BJ (cell line): ENCODE data around the gene ACRBP. TPM values are rescaled to one million over a fixed set of nuclear protein-coding genes. Genes with fewer than 3 reads are reported as not detected.
"Not testable (repeated sequence)": the region's sequence is repeated elsewhere in the genome, so short reads cannot be mapped to it uniquely, and the experiment has no call there.

Experiments
- CTCF ChIA-PET: fragments of 350-600 bp; formaldehyde crosslinking; extraction: SDS; loops from one replicate; lab custom pipeline; 2021; ENCODE audit warnings: antibody characterized with exemption, inconsistent platforms; lab: Yijun Ruan, JAX
- POLR2A ChIA-PET: fragments of 300-600 bp; sonication (Branson Sonifier 250); formaldehyde crosslinking; extraction: SDS; loops from one replicate; lab custom pipeline; 2021; ENCODE audit warnings: antibody characterized with exemption; lab: Charles Lee
- DNase-seq: peaks from one replicate; pipeline ENCODE4 v3.0.0-alpha.2; 2011; ENCODE audit warnings: low read depth
- H3K27me3 ChIP-seq: 2 replicates; pipeline ENCODE4 v1.6.0; 2011; ENCODE audit warnings: low read length; ENCODE audit not compliant: control insufficient read depth, insufficient read depth
- H3K36me3 ChIP-seq: 2 replicates; pipeline ENCODE4 v1.5.1; 2011; ENCODE audit warnings: low read length; ENCODE audit not compliant: control insufficient read depth, insufficient read depth
- H3K4me3 ChIP-seq: 2 replicates; pipeline ENCODE4 v1.5.1; 2011; ENCODE audit warnings: low read depth, mild to moderate bottlenecking, control low read depth, low read length
- CTCF ChIP-seq: IDR thresholded peaks from 2 replicates; pipeline ENCODE4 v1.5.1; 2011; ENCODE audit warnings: low read depth, mild to moderate bottlenecking, control low read depth, inconsistent platforms, low read length, moderate library complexity; ENCODE audit not compliant: insufficient read depth
- polyA plus RNA-seq: library from polyadenylated mRNA; depleted of rRNA; stranded (reverse); fragments of >200 nt; gene quantifications from 2 replicates; pipeline ENCODE4 v1.2.3, GENCODE V29; 2011; rRNA removed

Gene ACRBP
- polyA plus RNA-seq, 1 experiment, result 0.40 TPM

- TF ChIP-seq CTCF, result no peak
- Histone ChIP-seq H3K36me3 (peaks cover 47% of the 10 kb centered on the region), H3K27me3 (no peaks in the 10 kb centered on the region), H3K4me3 (no peak overlapping the region)
- DNase-seq, result no peak
- CTCF ChIA-PET, result interaction anchor here (0.6 to 1.7 kb wide), 5 partner anchors 17 to 1506 kb away, joined by 3 to 10 read pairs (median 3); no protein-coding TSS in a partner anchor
- POLR2A ChIA-PET, result interaction anchor here (0.6 to 1.1 kb wide), 3 partner anchors 11 to 163 kb away, joined by 3 to 4 read pairs (median 4); no protein-coding TSS in a partner anchor
These were observed 44.7 kb downstream of the ACRBP start for GRCh38 chr12:6602526-6602925.

GRCh38 chr12:6595673-6596072 is 51.6 kb downstream of the ACRBP start:
- not testable (repeated sequence) for H3K4me3 ChIP-seq, H3K27me3 ChIP-seq, DNase-seq
- peaks cover 60% of the 10 kb centered on the region for H3K36me3 ChIP-seq
- CTCF ChIA-PET, result interaction anchor here (1.1 to 1.5 kb wide), 4 partner anchors 8 to 102 kb away, joined by 3 read pairs; no protein-coding TSS in a partner anchor
- POLR2A ChIA-PET, result interaction anchor here (0.6 kb wide), 1 partner anchor 256 kb away, joined by 3 read pairs; no protein-coding TSS in a partner anchor

GRCh38 chr12:6592087-6592486 is 55.1 kb downstream of the ACRBP start:
- ChIA-PET POLR2A (no interaction called here), CTCF (no interaction called here)
- TF ChIP-seq CTCF, result no peak

More at GRCh38 chr12:6592087-6592486, 55.1 kb downstream of the ACRBP start:
- Histone ChIP-seq H3K27me3 (no peaks in the 10 kb centered on the region), H3K36me3 (peaks cover 45% of the 10 kb centered on the region), H3K4me3 (no peak overlapping the region)
- no peak for DNase-seq

Other genes starting within 250 kb of the ACRBP start
- gene CD27, start 202.5 kb downstream of the ACRBP start, polyA plus RNA-seq, result 0.15 TPM in 1 of 2 replicates, not detected in the other
- gene TAPBPL, start 195.4 kb downstream of the ACRBP start, polyA plus RNA-seq, result 13.6 and 25.8 TPM in 2 replicates
- 12.5 and 23.3 TPM in 2 replicates for gene VAMP1, start 176.8 kb downstream of the ACRBP start, polyA plus RNA-seq
- 53.4 and 117 TPM in 2 replicates for gene MRPL51, start 154.2 kb downstream of the ACRBP start, polyA plus RNA-seq
- gene NCAPD2, start 153.3 kb downstream of the ACRBP start, polyA plus RNA-seq, result 55.8 and 65.6 TPM in 2 replicates
- 12,114 and 18,709 TPM in 2 replicates for gene GAPDH, start 112.9 kb downstream of the ACRBP start, polyA plus RNA-seq
- 19.6 and 31.9 TPM in 2 replicates for gene IFFO1, start 91.4 kb downstream of the ACRBP start, polyA plus RNA-seq
- gene NOP2, start 79.1 kb downstream of the ACRBP start, polyA plus RNA-seq, result 28.4 and 32.6 TPM in 2 replicates
- 69.8 and 87.6 TPM in 2 replicates for gene CHD4, start 40.1 kb downstream of the ACRBP start, polyA plus RNA-seq
- 0.05 TPM in 1 of 2 replicates, not detected in the other for gene LPAR5, start 11.5 kb downstream of the ACRBP start, polyA plus RNA-seq
- gene ING4, start 15.7 kb upstream of the ACRBP start, polyA plus RNA-seq, result 43.0 and 61.0 TPM in 2 replicates
- gene ZNF384, start 41.9 kb upstream of the ACRBP start, polyA plus RNA-seq, result 38.8 and 57.0 TPM in 2 replicates
- gene PIANP, start 53.4 kb upstream of the ACRBP start, polyA plus RNA-seq, result 0.44 and 0.59 TPM in 2 replicates
- gene COPS7A, start 76.6 kb upstream of the ACRBP start, polyA plus RNA-seq, result 128 and 200 TPM in 2 replicates
- gene MLF2, start 105.7 kb upstream of the ACRBP start, polyA plus RNA-seq, result 287 and 345 TPM in 2 replicates
- 234 and 241 TPM in 2 replicates for gene PTMS, start 118.9 kb upstream of the ACRBP start, polyA plus RNA-seq
- gene LAG3, start 125.1 kb upstream of the ACRBP start, polyA plus RNA-seq, result 0.28 and 0.50 TPM in 2 replicates
- 0.33 and 0.42 TPM in 2 replicates for gene CD4, start 142.1 kb upstream of the ACRBP start, polyA plus RNA-seq
- gene GPR162, start 174.4 kb upstream of the ACRBP start, polyA plus RNA-seq, result 3.3 and 6.6 TPM in 2 replicates
- 40.9 and 71.6 TPM in 2 replicates for gene P3H3, start 181.0 kb upstream of the ACRBP start, polyA plus RNA-seq
- gene GNB3, start 193.5 kb upstream of the ACRBP start, polyA plus RNA-seq, result 3.3 and 5.3 TPM in 2 replicates
- gene CDCA3, start 203.9 kb upstream of the ACRBP start, polyA plus RNA-seq, result 39.2 and 57.1 TPM in 2 replicates
- 52.9 and 90.0 TPM in 2 replicates for gene USP5, start 204.7 kb upstream of the ACRBP start, polyA plus RNA-seq
- gene TPI1, start 220.1 kb upstream of the ACRBP start, polyA plus RNA-seq, result 2,446 and 2,656 TPM in 2 replicates
- 5.0 and 7.3 TPM in 2 replicates for gene SPSB2, start 225.9 kb upstream of the ACRBP start, polyA plus RNA-seq